22Rv1 (cell line): Measurements from ENCODE around the gene FERMT2.
"Not testable (repeated sequence)": the region's sequence is repeated elsewhere in the genome, so short reads cannot be mapped to it uniquely, and the experiment has no call there.

ENCODE experiments used
- H3K27ac ChIP-seq: fragments of 450-650 bp; 2 replicates; pipeline ENCODE4 v1.5.1; 2017
- CTCF ChIP-seq: fragments of 450-650 bp; IDR thresholded peaks from 2 replicates; pipeline ENCODE4 v1.5.1; 2017; ENCODE audit warnings: mild to moderate bottlenecking
- ZFX ChIP-seq: fragments of 450-650 bp; IDR thresholded peaks from 2 replicates; pipeline ENCODE4 v1.6.1; 2017; ENCODE audit warnings: antibody characterized with exemption, borderline replicate concordance

FERMT2 gene

DNA sequence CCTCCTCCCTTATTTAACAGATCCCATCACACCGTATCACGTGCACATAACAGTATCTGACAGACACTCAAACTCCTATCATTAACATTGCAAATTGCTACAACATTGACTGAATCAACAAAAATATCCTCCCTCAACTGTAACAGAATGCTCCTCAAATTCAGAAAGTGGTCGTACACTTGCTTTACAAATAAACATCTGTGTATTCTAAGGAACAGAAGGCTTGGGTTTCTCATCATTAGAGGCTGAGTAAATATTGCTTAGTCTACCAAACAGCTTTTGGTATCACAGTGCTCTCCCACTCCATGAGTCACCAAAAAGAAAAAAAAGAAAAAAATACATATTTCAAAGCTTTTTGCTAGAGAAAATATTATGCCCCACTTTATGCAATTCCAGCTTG, 23.9 kb downstream of the FERMT2 start:
- TF ChIP-seq ZFX (no peak), CTCF (no peak)
- H3K27ac ChIP-seq = no peak overlapping the region

DNA sequence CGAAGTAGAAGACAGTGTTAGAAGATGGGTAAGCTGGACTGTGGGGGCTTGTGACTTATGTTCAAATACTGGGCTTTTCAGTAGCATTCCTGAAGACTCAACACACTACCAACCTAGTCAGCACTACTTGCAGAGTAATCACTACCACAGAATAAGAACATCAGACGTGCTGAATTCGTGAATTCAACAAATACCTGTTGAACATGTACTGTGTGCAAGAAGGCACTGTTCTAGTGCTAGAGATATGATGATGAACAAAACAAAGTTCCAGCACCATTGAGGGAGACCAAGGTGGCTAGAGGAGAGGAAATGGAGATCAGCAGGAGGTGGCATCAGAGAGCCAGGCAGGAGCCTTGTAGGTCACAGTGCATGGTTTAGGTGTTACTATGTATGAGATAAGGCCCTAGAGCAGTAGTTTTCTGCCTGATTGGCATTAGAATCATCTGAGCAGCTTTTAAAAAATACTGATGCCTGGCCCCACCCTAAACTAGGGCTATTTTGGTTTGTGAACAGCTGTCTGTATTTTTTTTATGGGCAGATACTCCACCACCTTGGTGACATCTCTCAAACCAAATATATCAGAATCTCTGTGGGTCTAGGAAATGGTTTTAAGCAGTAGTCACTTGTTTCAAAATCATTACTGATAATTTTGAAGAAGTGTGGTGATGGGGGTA, 26.8 kb downstream of the FERMT2 start:
- H3K27ac ChIP-seq = no peak overlapping the region
- peak; percentile 31; the same call in 1 of the 2 replicates for TF ChIP-seq CTCF
- TF ChIP-seq ZFX = no peak

DNA sequence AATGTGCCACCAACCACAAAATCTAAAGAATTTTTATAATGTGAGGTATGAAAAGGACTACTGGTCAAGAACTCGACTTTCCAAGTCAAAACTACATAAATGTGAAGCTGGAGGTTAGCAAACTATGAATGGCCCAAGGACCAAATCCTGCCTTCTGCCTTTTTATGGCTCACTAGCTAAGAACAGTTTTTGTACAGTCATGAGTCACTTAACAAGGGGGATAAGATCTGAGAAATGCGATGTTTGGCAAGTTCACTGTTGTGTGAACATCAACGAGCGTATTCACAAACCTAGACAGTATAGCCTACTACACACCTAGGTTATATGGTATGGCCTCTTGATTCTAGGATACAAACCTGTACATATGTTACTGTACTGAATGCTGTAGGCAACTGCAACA, 28.2 kb downstream of the FERMT2 start:
- TF ChIP-seq ZFX = no peak
- TF ChIP-seq CTCF = no peak
- H3K27ac ChIP-seq = no peak overlapping the region

DNA sequence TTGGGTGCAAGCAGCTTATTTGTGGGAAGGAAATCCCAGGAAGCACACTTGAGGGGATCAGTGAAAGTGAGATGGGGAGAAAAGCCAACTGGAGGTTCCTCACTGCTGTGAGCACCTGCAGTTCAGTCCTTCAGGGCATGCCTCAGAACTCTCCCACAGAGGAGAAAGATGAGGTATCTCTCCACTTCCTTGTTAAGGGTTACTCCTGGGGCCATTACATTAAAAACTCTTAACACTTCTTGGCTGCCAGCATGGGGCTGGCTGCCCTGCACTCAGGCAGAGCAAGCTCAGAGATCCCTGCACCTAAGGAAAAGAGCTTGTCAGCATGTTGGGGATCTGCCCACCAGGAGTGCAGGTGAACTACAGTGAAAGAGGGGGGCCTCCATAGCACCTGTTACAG, 28.8 kb downstream of the FERMT2 start:
- H3K27ac ChIP-seq = no peak overlapping the region
- TF ChIP-seq CTCF (no peak), ZFX (no peak)

GRCh38 chr14:52920411-52920810, 30.4 kb downstream of the FERMT2 start:
- not testable (repeated sequence) for H3K27ac ChIP-seq

DNA sequence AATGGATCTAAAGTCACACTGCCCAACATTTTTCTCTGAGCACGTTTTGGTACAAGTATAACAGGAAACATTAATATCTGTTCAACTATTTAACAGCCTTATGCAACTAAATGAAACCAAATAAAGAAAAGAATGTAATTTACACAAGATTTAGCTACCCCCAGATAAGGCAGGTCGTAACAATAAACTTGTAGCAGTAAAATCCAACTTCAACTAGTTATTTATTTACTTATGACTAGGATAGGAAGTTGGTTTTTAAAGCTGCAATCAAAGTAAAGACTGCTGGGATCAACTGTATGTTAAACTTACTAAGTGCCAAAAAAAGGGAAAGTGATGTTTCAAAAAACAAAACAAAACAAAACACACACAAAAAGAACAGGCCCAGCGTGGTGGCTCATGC, 30.9 kb downstream of the FERMT2 start:
- H3K27ac ChIP-seq = no peak overlapping the region
- TF ChIP-seq ZFX (no peak), CTCF (no peak)

DNA sequence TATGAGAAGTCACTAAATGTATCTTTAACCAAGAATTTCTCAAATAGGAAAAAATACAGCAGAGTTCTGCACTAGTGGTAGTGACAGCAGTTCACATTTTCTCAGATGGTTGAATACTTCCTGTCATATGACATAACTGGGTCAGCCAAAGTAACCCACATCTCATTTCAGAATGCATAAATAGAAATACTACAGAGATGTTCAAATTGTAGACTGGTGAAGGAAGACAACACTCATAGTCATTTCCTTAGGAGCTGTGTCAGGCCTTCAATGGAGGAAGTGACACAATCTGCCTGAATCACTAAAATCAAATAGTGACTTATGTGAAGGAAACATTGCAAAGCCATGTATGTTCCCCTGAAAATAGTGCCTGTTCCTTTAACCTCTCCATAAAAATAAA, 32.4 kb downstream of the FERMT2 start:
- no peak for TF ChIP-seq ZFX
- TF ChIP-seq CTCF = no peak
- H3K27ac ChIP-seq = no peak overlapping the region

GRCh38 chr14:52917735-52918134, 33.1 kb downstream of the FERMT2 start:
- TF ChIP-seq CTCF (no peak), ZFX (no peak)
- no peak overlapping the region for H3K27ac ChIP-seq
